ENCODE results near the gene LEAP2. TPM values are rescaled to one million over a fixed set of nuclear protein-coding genes. Genes with fewer than 3 reads are reported as not detected.

Gene LEAP2
- total and polyA plus RNA-seq, 10 donors = 1.9 to 6.1 (median 2.6) TPM

DNA sequence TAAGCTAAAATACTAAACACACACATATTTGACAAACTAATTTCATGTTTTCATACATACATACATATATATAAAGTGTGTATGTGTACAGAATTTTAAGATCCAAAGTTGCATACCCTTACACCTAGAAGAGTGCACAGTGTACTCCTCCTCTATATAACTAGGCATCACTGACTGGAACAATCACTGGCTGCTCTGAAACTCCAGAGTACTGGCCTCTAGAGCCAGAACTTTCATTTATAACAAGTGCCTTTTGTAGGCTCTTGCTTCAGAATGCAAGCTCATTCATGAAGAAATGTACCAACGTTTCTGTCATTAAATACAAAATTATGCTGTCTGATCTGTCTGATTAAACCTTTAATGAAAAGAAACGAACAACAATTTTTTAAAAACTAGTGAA lies 4.0 kb downstream of the LEAP2 start:
- intact Hi-C loops (cut with DNase I; ENCODE audit: low total_unique reads) = no loop called here
- 81 to 92% (median 88%) methylated on average over 2 of the region's 2 CpGs for WGBS, 5 donors
- H3K4me3 ChIP-seq = no peak overlapping the region
- no peak overlapping the region for H3K27ac ChIP-seq
- no peaks in the 10 kb centered on the region for H3K27me3 ChIP-seq (replicated peaks in 1 of 7)
- TF ChIP-seq POLR2A (IDR thresholded peaks at IDR 0.05) (no peak), POLR2AphosphoS5 (IDR thresholded peaks at IDR 0.05) (no peak)
- TF ChIP-seq, protein P1, sequence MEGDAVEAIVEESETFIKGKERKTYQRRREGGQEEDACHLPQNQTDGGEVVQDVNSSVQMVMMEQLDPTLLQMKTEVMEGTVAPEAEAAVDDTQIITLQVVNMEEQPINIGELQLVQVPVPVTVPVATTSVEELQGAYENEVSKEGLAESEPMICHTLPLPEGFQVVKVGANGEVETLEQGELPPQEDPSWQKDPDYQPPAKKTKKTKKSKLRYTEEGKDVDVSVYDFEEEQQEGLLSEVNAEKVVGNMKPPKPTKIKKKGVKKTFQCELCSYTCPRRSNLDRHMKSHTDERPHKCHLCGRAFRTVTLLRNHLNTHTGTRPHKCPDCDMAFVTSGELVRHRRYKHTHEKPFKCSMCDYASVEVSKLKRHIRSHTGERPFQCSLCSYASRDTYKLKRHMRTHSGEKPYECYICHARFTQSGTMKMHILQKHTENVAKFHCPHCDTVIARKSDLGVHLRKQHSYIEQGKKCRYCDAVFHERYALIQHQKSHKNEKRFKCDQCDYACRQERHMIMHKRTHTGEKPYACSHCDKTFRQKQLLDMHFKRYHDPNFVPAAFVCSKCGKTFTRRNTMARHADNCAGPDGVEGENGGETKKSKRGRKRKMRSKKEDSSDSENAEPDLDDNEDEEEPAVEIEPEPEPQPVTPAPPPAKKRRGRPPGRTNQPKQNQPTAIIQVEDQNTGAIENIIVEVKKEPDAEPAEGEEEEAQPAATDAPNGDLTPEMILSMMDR (IDR thresholded peaks at IDR 0.05 in 8 of 11, conservative IDR thresholded peaks at IDR 0.05 in 3 of 11) = no peak
- H3K4me1 ChIP-seq = no peaks in the 10 kb centered on the region
- no peak for DNase-seq
- peaks cover 0 to 100% (median 58%) of the 10 kb centered on the region in 6 donors for H3K36me3 ChIP-seq
- H3K9me3 ChIP-seq = no peaks in the 10 kb centered on the region

DNA sequence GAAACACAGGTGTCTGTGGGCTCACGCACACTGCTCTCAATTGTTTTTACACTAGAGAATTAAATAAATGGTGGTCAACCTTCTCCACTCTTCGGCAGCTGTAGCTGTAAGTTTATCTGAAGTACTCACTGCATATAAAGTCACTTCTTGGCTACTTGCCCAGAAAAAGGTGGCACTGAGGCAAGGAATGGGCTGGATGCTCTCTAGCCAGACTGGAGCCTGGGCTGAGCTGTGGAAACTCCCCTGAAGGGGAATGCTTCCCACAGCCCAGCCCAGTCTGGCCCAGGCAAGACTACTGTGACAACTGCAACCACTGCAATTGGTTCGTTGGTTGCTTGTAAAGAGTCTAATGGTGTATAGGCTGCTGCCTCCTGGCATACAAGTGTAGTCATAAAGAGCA lies 4.5 kb downstream of the LEAP2 start:
- TF ChIP-seq POLR2A (IDR thresholded peaks at IDR 0.05) = no peak
- no peak for TF ChIP-seq POLR2AphosphoS5 (IDR thresholded peaks at IDR 0.05)
- TF ChIP-seq, protein P1 (IDR thresholded peaks at IDR 0.05 in 8 of 11, conservative IDR thresholded peaks at IDR 0.05 in 3 of 11) = no peak
- H3K4me3 ChIP-seq = no peak overlapping the region
- DNase-seq = no peak
- no peak overlapping the region for H3K27ac ChIP-seq
- peaks cover 0 to 100% (median 60%) of the 10 kb centered on the region in 6 donors for H3K36me3 ChIP-seq
- no peaks in the 10 kb centered on the region for H3K9me3 ChIP-seq
- 78 to 93% (median 79%) methylated on average over 3 of the region's 3 CpGs for WGBS, 5 donors
- intact Hi-C loops (cut with DNase I; ENCODE audit: low total_unique reads) = no loop called here
- no peaks in the 10 kb centered on the region for H3K27me3 ChIP-seq (replicated peaks in 1 of 7)
- peaks cover 0 to under 1% (median 0%) of the 10 kb centered on the region in 6 donors for H3K4me1 ChIP-seq

DNA sequence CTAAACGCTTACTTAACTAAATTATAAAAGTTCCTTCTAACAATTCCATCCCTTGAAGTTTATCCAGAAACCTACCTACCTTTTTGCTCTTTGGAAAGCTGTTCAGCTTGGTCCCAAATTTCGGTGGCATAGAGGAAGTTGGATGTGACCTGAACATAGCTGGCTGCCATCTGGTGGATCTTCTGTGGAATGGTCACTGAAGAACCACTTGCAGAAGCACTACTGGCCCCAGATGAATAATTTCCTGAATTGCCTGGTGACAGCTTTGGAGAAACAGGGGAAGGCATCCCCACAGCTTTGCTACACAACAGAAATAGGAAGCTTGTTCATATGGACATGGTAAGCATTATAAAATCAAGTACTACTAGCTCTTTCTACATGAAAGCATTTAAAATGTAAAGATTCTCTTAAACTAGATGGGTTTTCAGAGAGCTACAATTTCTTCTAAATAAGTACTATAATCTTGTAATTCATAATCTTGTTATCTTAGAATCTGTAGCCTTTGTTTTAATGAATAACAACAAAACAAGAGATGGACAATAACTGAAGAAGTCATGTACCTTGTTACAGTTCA lies 9.9 kb downstream of the LEAP2 start:
- H3K9me3 ChIP-seq = no peaks in the 10 kb centered on the region
- intact Hi-C loops (cut with DNase I; ENCODE audit: low total_unique reads) = no loop called here
- no peak overlapping the region for H3K27ac ChIP-seq
- no peaks in the 10 kb centered on the region for H3K27me3 ChIP-seq (replicated peaks in 1 of 7)
- WGBS, 5 donors = 31 to 47% (median 39%) methylated on average over 2 of the region's 2 CpGs
- H3K4me3 ChIP-seq = no peak overlapping the region
- DNase-seq = no peak
- peaks cover 10 to 99% (median 82%) of the 10 kb centered on the region in 6 donors for H3K36me3 ChIP-seq
- TF ChIP-seq, protein P1 (IDR thresholded peaks at IDR 0.05 in 8 of 11, conservative IDR thresholded peaks at IDR 0.05 in 3 of 11) = peak in 10 of 11 experiments; percentile 38 to 81 (median 62)
- TF ChIP-seq POLR2A (IDR thresholded peaks at IDR 0.05) (no peak), POLR2AphosphoS5 (IDR thresholded peaks at IDR 0.05) (peak in 1 of 3 donors; percentile 46)
- H3K4me1 ChIP-seq = peaks cover 0 to 9% (median 2%) of the 10 kb centered on the region in 6 donors

DNA sequence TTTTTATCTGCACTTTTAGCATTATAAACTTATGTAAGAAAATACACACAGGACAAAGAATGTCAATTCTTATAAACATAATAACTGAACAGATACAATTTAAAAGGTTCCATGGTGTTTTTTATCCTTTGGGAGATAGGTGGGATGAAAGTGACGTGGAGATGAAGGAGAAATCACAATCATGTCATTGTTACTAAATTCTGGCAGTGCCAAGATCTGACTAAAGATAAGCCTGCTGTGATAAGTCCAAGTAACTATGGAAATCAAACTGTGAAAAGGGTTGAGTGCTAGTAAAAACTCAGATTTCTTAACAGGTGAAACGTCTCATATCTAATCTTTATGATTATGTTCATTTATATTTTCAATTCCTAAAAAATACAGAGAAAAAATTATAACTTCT lies 11.1 kb downstream of the LEAP2 start:
- Histone ChIP-seq H3K36me3 (peaks cover 10 to 99% (median 87%) of the 10 kb centered on the region in 6 donors), H3K4me3 (no peak overlapping the region), H3K9me3 (no peaks in the 10 kb centered on the region), H3K4me1 (peaks cover 0 to 9% (median 2%) of the 10 kb centered on the region in 6 donors), H3K27ac (no peak overlapping the region), H3K27me3 (replicated peaks in 1 of 7) (no peaks in the 10 kb centered on the region)
- intact Hi-C loops (cut with DNase I; ENCODE audit: low total_unique reads) = no loop called here
- 79 to 92% (median 92%) methylated on average over 2 of the region's 2 CpGs for WGBS, 5 donors
- TF ChIP-seq POLR2AphosphoS5 (IDR thresholded peaks at IDR 0.05) (no peak), POLR2A (IDR thresholded peaks at IDR 0.05) (no peak)
- TF ChIP-seq, protein P1 (IDR thresholded peaks at IDR 0.05 in 8 of 11, conservative IDR thresholded peaks at IDR 0.05 in 3 of 11) = no peak
- no peak for DNase-seq
